ENCODE data around the gene DHRS11.

DHRS11 gene

GRCh38 chr17:36591434-36592315 is at the start of gene DHRS11:
Gene DHRS11 (plus strand): TSS chr17:36591879. CDS start chr17:36592010, 131 bp downstream.
- DNase-seq, result peak; percentile 93

- no peak for DNase-seq
Measured at GRCh38 chr17:36542755-36543154, 48.9 kb upstream of the DHRS11 start.

- DNase-seq, result no peak
Measured at GRCh38 chr17:36544044-36544306, 47.7 kb upstream of the DHRS11 start.

GRCh38 chr17:36544307-36545076 is 47.2 kb upstream of the DHRS11 start, which contains the start of gene GGNBP2:
Gene GGNBP2 (plus strand): TSS chr17:36544919. CDS start chr17:36545725, 806 bp downstream.
- DNase-seq, result peak; percentile 93

GRCh38 chr17:36545077-36545464 is 46.6 kb upstream of the DHRS11 start:
- DNase-seq, result no peak

- DNase-seq, result peak; percentile 97
Measured at GRCh38 chr17:36545465-36546417, 45.9 kb upstream of the DHRS11 start.

GRCh38 chr17:36546418-36547093 is 45.1 kb upstream of the DHRS11 start:
- DNase-seq, result no peak

GRCh38 chr17:36547776-36548175 is 43.9 kb upstream of the DHRS11 start:
- no peak for DNase-seq

- no peak for DNase-seq
Measured at GRCh38 chr17:36550491-36551417, 40.9 kb upstream of the DHRS11 start.

- no peak for DNase-seq
Measured at GRCh38 chr17:36553459-36553858, 38.2 kb upstream of the DHRS11 start.

- no peak for DNase-seq
Measured at GRCh38 chr17:36566081-36566480, 25.6 kb upstream of the DHRS11 start.

GRCh38 chr17:36575028-36575427 is 16.7 kb upstream of the DHRS11 start:
- DNase-seq, result no peak

- no peak for DNase-seq
Measured at GRCh38 chr17:36576793-36577192, 14.9 kb upstream of the DHRS11 start.

- no peak for DNase-seq
Measured at GRCh38 chr17:36578671-36579070, 13.0 kb upstream of the DHRS11 start.

- no peak for DNase-seq
Measured at GRCh38 chr17:36583787-36584186, 7.9 kb upstream of the DHRS11 start.

- DNase-seq, result no peak
Measured at GRCh38 chr17:36586138-36586537, 5.5 kb upstream of the DHRS11 start.

GRCh38 chr17:36590082-36590481 is 1.6 kb upstream of the DHRS11 start:
- peak; percentile 32 for DNase-seq

GRCh38 chr17:36592316-36592715 is 637 bp downstream of the DHRS11 start:
- no peak for DNase-seq

- DNase-seq, result no peak
Measured at GRCh38 chr17:36592716-36593321, 1.1 kb downstream of the DHRS11 start.

- DNase-seq, result no peak
Measured at GRCh38 chr17:36593656-36594316, 2.1 kb downstream of the DHRS11 start.

Measured in activated CD8-positive, alpha-beta memory T cell treated with anti-CD3 and anti-CD28 coated beads, Interleukin-2, amount 50 U/mL, for 48 hours (primary cell).